CD4-positive, alpha-beta T cell treated with Interleukin-15 for 4 hours (primary cell): ENCODE data around the gene FZD7.

Experiments
- DNase-seq: peaks from one replicate; pipeline ENCODE4 v3.0.0-alpha.2; 2020; ENCODE audit warnings: low spot score

FZD7 gene

DNA sequence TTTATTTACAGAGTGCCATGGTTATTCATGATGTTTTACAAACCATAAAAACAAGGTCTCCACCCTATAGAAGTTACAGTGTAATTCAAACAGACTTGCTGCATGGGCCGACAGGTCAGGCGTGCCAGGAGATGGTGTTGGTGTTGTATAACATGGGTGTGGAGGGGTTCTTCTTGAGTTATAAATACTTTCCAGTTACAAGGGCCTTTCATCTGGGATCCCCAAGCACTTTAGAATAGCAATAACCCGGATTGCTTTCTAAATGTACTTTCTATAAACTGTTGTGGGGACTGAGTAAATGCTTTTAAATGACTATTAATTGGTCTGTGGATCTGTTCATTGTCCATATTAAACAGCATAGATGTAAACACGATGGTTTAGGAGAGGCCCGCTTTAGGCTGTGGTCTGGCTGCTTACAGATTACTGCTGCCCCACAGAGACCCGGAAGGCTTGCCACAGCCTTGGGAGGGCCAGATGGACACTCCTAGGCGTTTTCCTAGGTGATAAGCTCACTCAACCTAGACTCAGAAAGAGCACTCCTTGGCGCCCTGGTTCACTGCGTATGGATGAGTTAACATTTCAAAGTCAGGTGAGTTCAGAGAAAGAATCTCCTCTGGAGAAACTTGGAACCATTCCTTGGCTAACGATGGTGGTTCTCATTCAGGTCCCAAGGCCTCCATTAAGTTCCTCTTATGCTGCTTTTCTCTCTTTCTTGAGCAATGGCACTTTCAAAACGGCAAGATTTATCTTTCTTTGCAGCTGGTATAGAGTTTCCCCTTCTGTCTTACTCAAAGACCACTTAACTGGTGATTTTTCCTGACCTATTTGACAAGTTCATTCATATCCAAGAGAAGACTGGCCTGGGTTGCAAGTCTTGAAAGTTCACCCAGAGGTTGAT lies 35.8 kb downstream of the FZD7 start:
- DNase-seq, result no peak

DNA sequence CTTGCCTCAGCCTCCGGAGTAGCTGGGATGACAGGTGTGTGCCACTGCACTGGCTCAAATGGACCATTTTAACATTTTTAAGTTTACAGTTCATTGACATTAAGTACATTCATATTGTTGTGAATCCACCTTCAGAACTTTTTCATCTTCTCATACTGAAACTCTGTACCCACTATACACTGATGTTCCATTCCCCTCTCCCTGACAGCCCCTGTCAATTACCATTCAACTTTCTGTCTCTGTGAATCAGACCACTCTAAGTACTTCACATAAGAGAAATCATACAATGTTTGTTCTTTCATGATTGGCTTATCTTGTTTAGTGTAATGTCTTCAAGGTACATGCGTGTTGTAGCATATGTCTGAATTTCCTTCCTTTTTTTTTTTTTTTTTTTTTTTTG lies 37.5 kb downstream of the FZD7 start:
- DNase-seq, result no peak

DNA sequence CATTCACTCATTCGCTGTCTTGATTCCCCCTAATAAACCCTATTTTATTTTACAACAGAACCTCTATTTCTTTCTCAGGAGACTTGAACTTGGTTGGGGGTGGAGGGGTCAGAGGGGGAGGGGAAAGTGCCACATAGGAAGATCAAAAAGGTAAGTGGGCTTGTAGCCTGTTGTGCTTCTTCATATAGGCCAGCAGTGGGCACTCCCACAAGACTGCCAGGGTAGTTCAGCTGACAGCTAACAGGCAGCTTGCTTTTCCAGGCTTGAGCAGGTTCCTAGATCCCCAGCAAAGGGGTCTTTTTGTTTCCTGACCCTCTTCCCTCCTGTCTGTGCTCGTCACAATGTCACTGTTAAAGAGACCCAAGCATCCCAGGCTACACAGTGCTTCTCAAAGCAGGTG lies 38.6 kb downstream of the FZD7 start:
- no peak for DNase-seq

GRCh38 chr2:202072737-202073401 lies 39.2 kb downstream of the FZD7 start, which contains the start of gene KIAA2012:
KIAA2012 (plus strand) TSS chr2:202073255; CDS start chr2:202073628, 373 bp downstream.
- no peak for DNase-seq

DNA sequence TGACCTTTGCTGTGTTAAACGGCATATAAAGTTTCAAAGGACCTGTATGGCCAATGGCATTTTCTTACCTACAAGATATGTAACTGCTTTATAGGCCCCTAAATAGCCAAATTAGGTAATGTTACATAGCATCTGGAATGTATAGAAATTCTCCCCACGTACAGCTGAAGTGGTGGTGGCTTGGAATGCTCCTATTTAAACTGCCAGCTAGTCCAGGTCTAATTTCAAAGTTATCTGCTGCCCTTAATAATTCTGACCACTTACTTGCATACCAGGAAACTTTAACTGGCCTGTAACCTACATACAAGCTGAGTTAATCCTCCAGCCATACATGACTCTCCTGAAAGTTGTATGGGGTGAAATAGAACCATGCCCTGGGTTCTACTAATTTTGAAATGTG lies 40.7 kb downstream of the FZD7 start:
- no peak for DNase-seq

DNA sequence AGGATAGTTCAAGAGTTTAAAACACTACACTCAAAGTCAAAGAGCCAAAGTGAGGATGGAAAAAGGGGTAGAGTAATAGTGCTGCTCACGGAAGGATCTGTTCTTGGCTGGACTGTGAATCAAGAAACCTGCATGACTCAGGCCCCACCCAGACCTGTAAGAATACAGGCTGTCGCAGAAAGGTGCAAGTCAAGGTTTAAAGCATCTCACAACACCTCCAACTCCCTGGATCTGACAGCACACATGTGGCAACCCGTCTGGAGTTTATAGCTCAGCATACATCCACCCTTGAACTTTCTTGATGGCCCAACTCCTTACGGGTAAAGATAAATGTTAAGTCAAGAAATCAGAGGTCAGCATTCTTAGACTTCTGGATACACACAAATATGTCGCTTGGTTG lies 45.7 kb downstream of the FZD7 start:
- no peak for DNase-seq

- DNase-seq, result no peak
Observed at GRCh38 chr2:202084265-202084664, 50.6 kb downstream of the FZD7 start.
